Endothelial cell of umbilical vein (primary cell): ENCODE results near the gene TMEM164. TPM values are rescaled to one million over a fixed set of nuclear protein-coding genes. Genes with fewer than 3 reads are reported as not detected.

Source experiments
- BruUV-seq: library from RNA; stranded (reverse); fragments of 400-500 nt; replicated peaks from 2 replicates; lab custom pipeline; 2021; lab: Mats Ljungman, UMichigan
- CTCF ChIA-PET: fragments of 300-600, 350-600 bp; sonication (Branson Sonifier 250); formaldehyde crosslinking; loops from one replicate; lab custom pipeline; 2021; ENCODE audit warnings: antibody characterized with exemption, inconsistent platforms; lab: Charles Lee
- POLR2A ChIA-PET: fragments of 300-600, 350-600 bp; sonication (Branson Sonifier 250); formaldehyde crosslinking; loops from one replicate; lab custom pipeline; 2021; ENCODE audit warnings: antibody characterized with exemption, inconsistent platforms; lab: Charles Lee
- DNase-seq: peaks from one replicate; pipeline ENCODE4 v3.0.0-alpha.2; 2011; ENCODE audit warnings: low read depth, low spot score
- FAIRE-seq: peaks from 2 replicates; lab custom pipeline; 2011; peaks lifted over from hg19 to GRCh38; lab: Jason Lieb, UNC
- H2AFZ ChIP-seq: 2 replicates; pipeline ENCODE4 v1.6.0; 2012; ENCODE audit warnings: low read depth, low read length, control low read depth, inconsistent platforms
- H3K27ac ChIP-seq: 2 replicates; pipeline ENCODE4 v1.5.1; 2011; ENCODE audit warnings: low read depth, mild to moderate bottlenecking, control low read depth, low read length, moderate library complexity; ENCODE audit not compliant: insufficient read depth
- H3K27me3 ChIP-seq, 2 experiments: 2 replicates each; pipeline versions ENCODE4 v1.6.0 to v1.6.1; 2011; ENCODE audit warnings: low read length in 2 of 2, mixed read lengths in 1 of 2; ENCODE audit not compliant: control insufficient read depth in 2 of 2, insufficient read depth in 2 of 2
- H3K36me3 ChIP-seq, 2 experiments: 2 replicates in 1 of 2; 3 replicates in 1 of 2; pipeline ENCODE4 v1.5.1; 2011; ENCODE audit warnings: low read length in 2 of 2, mild to moderate bottlenecking in 1 of 2, moderate library complexity in 1 of 2; ENCODE audit not compliant: control insufficient read depth in 2 of 2, insufficient read depth in 2 of 2; ENCODE audit errors: extremely low read depth in 1 of 2
- H3K4me1 ChIP-seq: 3 replicates; pipeline ENCODE4 v1.5.1; 2011; ENCODE audit warnings: mild to moderate bottlenecking, low read length; ENCODE audit not compliant: control insufficient read depth, insufficient read depth; ENCODE audit errors: extremely low read depth
- H3K4me2 ChIP-seq: 2 replicates; pipeline ENCODE4 v1.6.1; 2011; ENCODE audit warnings: low read length, control low read depth, mixed read lengths; ENCODE audit not compliant: insufficient read depth
- H3K4me3 ChIP-seq, 3 experiments: fragments of 200-600 bp in 1 of 3; sonication (generic), shearing (Covaris generic) in 1 of 3; replicated peaks in 1 of 3; 2 replicates each; pipeline ENCODE4 v1.5.1; 2011 to 2016; ENCODE audit warnings: control low read depth in 3 of 3, low read length in 3 of 3, mild to moderate bottlenecking in 2 of 3, inconsistent platforms in 1 of 3, low read depth in 1 of 3, moderate library complexity in 1 of 3; ENCODE audit not compliant: insufficient read depth in 1 of 3
- H3K79me2 ChIP-seq: 2 replicates; pipeline ENCODE4 v1.6.0; 2012; ENCODE audit warnings: low read length, inconsistent platforms; ENCODE audit not compliant: control insufficient read depth, insufficient read depth
- H3K9ac ChIP-seq: replicated peaks from 2 replicates; pipeline ENCODE3; 2011; ENCODE audit warnings: low read length, control low read depth; ENCODE audit not compliant: insufficient read depth; ENCODE audit errors: extremely low read depth
- H3K9me1 ChIP-seq: replicated peaks from 3 replicates; pipeline ENCODE4 v1.6.0; 2011; ENCODE audit warnings: mild to moderate bottlenecking, low read length; ENCODE audit not compliant: control insufficient read depth, insufficient read depth; ENCODE audit errors: extremely low read depth
- H3K9me3 ChIP-seq: replicated peaks from 2 replicates; pipeline ENCODE4 v1.5.1; 2012; ENCODE audit warnings: low read length, inconsistent platforms; ENCODE audit not compliant: control insufficient read depth, insufficient read depth
- H4K20me1 ChIP-seq: replicated peaks from 2 replicates; pipeline ENCODE3; 2011; ENCODE audit warnings: mild to moderate bottlenecking, low read length; ENCODE audit not compliant: control insufficient read depth, insufficient read depth; ENCODE audit errors: extremely low read depth
- EZH2 ChIP-seq: IDR thresholded peaks from 2 replicates; pipeline ENCODE4 v1.6.1; 2012; ENCODE audit warnings: borderline replicate concordance, low read depth, mild to moderate bottlenecking, moderate library complexity, low read length, inconsistent platforms; ENCODE audit not compliant: severe bottlenecking
- GATA2 ChIP-seq: IDR thresholded peaks from 2 replicates; pipeline ENCODE4 v1.7.0; 2011; ENCODE audit warnings: low read depth, mild to moderate bottlenecking, moderate library complexity, mixed read lengths, low read length; ENCODE audit not compliant: insufficient read length, insufficient read depth
- JUN ChIP-seq: IDR thresholded peaks from 2 replicates; pipeline ENCODE4 v1.6.1; 2011; ENCODE audit warnings: borderline replicate concordance, low read depth; ENCODE audit not compliant: insufficient read length, insufficient read depth
- MAX ChIP-seq: IDR thresholded peaks from 2 replicates; pipeline ENCODE4 v1.6.1; 2011; ENCODE audit not compliant: insufficient read depth, insufficient read length
- MYC ChIP-seq: IDR thresholded peaks from one replicate; pipeline ENCODE4 v1.6.1; 2011; ENCODE audit warnings: mild to moderate bottlenecking, low read depth, low read length
- POLR2AphosphoS5 ChIP-seq: IDR thresholded peaks from 2 replicates; pipeline ENCODE4 v1.6.1; 2012; ENCODE audit warnings: low read depth, mild to moderate bottlenecking, control low read depth, low read length, moderate library complexity; ENCODE audit not compliant: insufficient read depth
- dilution Hi-C: fragments of 300-500 bp; cut with MboI; formaldehyde crosslinking; loops from one replicate; pipeline ENCODE4 v1.15.0; 2019; ENCODE audit warnings: low sequenced_read_pairs; ENCODE audit not compliant: extremely low pct_ligation_motif_present
- intact Hi-C: fragments of 100-400 bp; cut with micrococcal nuclease; formaldehyde crosslinking; loops from one replicate; pipeline ENCODE4 v1.10.0; 2022
- polyA plus RNA-seq, 4 experiments: library from polyadenylated mRNA; depleted of rRNA in 3 of 4; stranded (reverse) in 3 of 4; unstranded in 1 of 4; fragments of >200 nt; gene quantifications; 2 replicates each; pipeline versions ENCODE4 v1.2.1 to v1.2.3, GENCODE V29; 2011 to 2012; ENCODE audit warnings: missing spikeins in 1 of 4
- total RNA-seq: library from RNA; stranded (reverse); gene quantifications from 2 replicates; pipeline ENCODE4 v1.2.3, GENCODE V29; 2021
- TF ChIP-seq, protein P1 (sequence below), 2 donors: IDR thresholded peaks; 1 replicate in 1 of 2; 2 replicates in 1 of 2; pipeline ENCODE4 v1.5.1; 2011; ENCODE audit warnings: low read length in 2 of 2, mild to moderate bottlenecking in 2 of 2, moderate library complexity in 2 of 2, control low read depth in 1 of 2, inconsistent platforms in 1 of 2, low read depth in 1 of 2; ENCODE audit not compliant: insufficient read depth in 1 of 2; ENCODE audit errors: extremely low read depth in 1 of 2

Gene TMEM164
- total and polyA plus RNA-seq, 2 donors (not counting 3 experiments of a cell fraction or from before 2014, with no cell fraction given) = 12.8 to 22.2 TPM

GRCh38 chrX:110204986-110205385, 202.1 kb downstream of the TMEM164 start:
- no peak for TF ChIP-seq JUN
- TF ChIP-seq EZH2 = no peak
- TF ChIP-seq, protein P1, sequence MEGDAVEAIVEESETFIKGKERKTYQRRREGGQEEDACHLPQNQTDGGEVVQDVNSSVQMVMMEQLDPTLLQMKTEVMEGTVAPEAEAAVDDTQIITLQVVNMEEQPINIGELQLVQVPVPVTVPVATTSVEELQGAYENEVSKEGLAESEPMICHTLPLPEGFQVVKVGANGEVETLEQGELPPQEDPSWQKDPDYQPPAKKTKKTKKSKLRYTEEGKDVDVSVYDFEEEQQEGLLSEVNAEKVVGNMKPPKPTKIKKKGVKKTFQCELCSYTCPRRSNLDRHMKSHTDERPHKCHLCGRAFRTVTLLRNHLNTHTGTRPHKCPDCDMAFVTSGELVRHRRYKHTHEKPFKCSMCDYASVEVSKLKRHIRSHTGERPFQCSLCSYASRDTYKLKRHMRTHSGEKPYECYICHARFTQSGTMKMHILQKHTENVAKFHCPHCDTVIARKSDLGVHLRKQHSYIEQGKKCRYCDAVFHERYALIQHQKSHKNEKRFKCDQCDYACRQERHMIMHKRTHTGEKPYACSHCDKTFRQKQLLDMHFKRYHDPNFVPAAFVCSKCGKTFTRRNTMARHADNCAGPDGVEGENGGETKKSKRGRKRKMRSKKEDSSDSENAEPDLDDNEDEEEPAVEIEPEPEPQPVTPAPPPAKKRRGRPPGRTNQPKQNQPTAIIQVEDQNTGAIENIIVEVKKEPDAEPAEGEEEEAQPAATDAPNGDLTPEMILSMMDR (IDR thresholded peaks at IDR 0.05; ENCODE audit: extremely low read depth in 1 of 2, insufficient read depth in 1 of 2, low read depth in 1 of 2, low read length in 2 of 2) = no peak
- no peak for TF ChIP-seq POLR2AphosphoS5
- no peak for TF ChIP-seq GATA2
- TF ChIP-seq MYC = no peak

DNA sequence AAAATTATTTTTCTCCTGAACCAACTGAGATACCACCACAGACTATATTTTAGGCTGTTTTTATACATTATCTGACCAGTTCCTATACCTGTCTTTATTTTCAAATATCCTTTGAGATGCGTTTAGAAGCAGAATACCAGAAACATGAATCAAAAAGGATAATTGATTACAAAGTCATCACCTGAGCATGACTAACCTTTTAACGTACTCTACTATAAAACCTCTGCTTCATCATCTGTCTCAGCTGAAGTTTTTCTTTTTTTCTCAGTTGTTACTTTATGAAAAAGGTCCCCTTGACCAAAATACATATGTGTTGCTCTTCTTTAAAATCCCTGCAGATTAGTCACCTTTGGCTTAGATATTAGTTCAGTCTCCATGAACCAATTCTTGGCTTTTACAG, 205.2 kb downstream of the TMEM164 start:
- dilution Hi-C loops = no loop called here
- no TSS peak for BruUV-seq
- intact Hi-C loops = no loop called here
- Histone ChIP-seq H3K27ac (no peak overlapping the region), H3K4me3 (no peak overlapping the region), H4K20me1 (no peaks in the 10 kb centered on the region), H3K36me3 (no peaks in the 10 kb centered on the region), H3K79me2 (no peaks in the 10 kb centered on the region), H3K9ac (no peak overlapping the region), H2AFZ (no peak overlapping the region), H3K4me1 (peaks cover 11% of the 10 kb centered on the region), H3K9me3 (no peaks in the 10 kb centered on the region), H3K4me2 (no peak overlapping the region), H3K9me1 (no peaks in the 10 kb centered on the region), H3K27me3 (no peaks in the 10 kb centered on the region)
- ChIA-PET POLR2A (no interaction called here), CTCF (interaction anchor here (0.9 kb wide), 1 partner anchor 40 kb away, joined by 3 read pairs; no protein-coding TSS in a partner anchor)
- TF ChIP-seq MYC = no peak
- no peak for TF ChIP-seq JUN
- TF ChIP-seq MAX = no peak
- TF ChIP-seq GATA2 = no peak
- no peak for DNase-seq
- FAIRE-seq = no peak

More at GRCh38 chrX:110204986-110205385, 202.1 kb downstream of the TMEM164 start:
- no peaks in the 10 kb centered on the region for H3K27me3 ChIP-seq
- DNase-seq (no peak), FAIRE-seq (no peak)
- H4K20me1 ChIP-seq = no peaks in the 10 kb centered on the region
- no peaks in the 10 kb centered on the region for H3K36me3 ChIP-seq
- no peak overlapping the region for H3K9ac ChIP-seq
- H3K79me2 ChIP-seq = no peaks in the 10 kb centered on the region
- ChIA-PET CTCF (no interaction called here), POLR2A (no interaction called here)
- H3K4me1 ChIP-seq = peaks cover 2% of the 10 kb centered on the region
- BruUV-seq = no TSS peak
- no peaks in the 10 kb centered on the region for H3K9me1 ChIP-seq
- no peak overlapping the region for H3K27ac ChIP-seq
- no peak overlapping the region for H3K4me3 ChIP-seq
- dilution Hi-C loops (no loop called here), intact Hi-C loops (no loop called here)
- H3K4me2 ChIP-seq = no peak overlapping the region
- no peak overlapping the region for H2AFZ ChIP-seq
- no peaks in the 10 kb centered on the region for H3K9me3 ChIP-seq
